Fibroblast of villous mesenchyme (primary cell): ENCODE data around the gene PAX7. TPM values are rescaled to one million over a fixed set of nuclear protein-coding genes. Genes with fewer than 3 reads are reported as not detected.

Source experiments
- DNase-seq: peaks from one replicate; pipeline ENCODE4 v3.0.0-alpha.2; 2010; ENCODE audit warnings: low read depth
- H3K4me3 ChIP-seq: 2 replicates; pipeline ENCODE4 v1.5.1; 2011; ENCODE audit warnings: low read depth, mild to moderate bottlenecking, low read length
- CTCF ChIP-seq: IDR thresholded peaks from 2 replicates; pipeline ENCODE4 v1.5.1; 2012; ENCODE audit warnings: low read depth, mild to moderate bottlenecking, low read length; ENCODE audit not compliant: insufficient read depth
- total RNA-seq: library from RNA; depleted of rRNA; stranded (reverse); fragments of >200 nt; gene quantifications from 2 replicates; pipeline ENCODE4 v1.2.3, GENCODE V29; 2012

PAX7 gene
- total RNA-seq, 1 donor = not detected

- DNase-seq = no peak
- no peak overlapping the region for H3K4me3 ChIP-seq
- TF ChIP-seq CTCF = no peak
Measured at GRCh38 chr1:18637962-18638834, 7.6 kb downstream of the PAX7 start.

GRCh38 chr1:18638835-18639364 lies 8.3 kb downstream of the PAX7 start:
- no peak overlapping the region for H3K4me3 ChIP-seq
- DNase-seq = no peak
- no peak for TF ChIP-seq CTCF

- no peak for TF ChIP-seq CTCF
- no peak for DNase-seq
- H3K4me3 ChIP-seq = no peak overlapping the region
Measured at GRCh38 chr1:18639368-18640055, 8.9 kb downstream of the PAX7 start.

GRCh38 chr1:18640228-18641004 lies 9.8 kb downstream of the PAX7 start:
- TF ChIP-seq CTCF = no peak
- H3K4me3 ChIP-seq = no peak overlapping the region
- no peak for DNase-seq

GRCh38 chr1:18641005-18641941 lies 10.6 kb downstream of the PAX7 start:
- no peak overlapping the region for H3K4me3 ChIP-seq
- DNase-seq = no peak
- no peak for TF ChIP-seq CTCF
